ENCODE data around the gene KLF7. TPM values are rescaled to one million over a fixed set of nuclear protein-coding genes. Genes with fewer than 3 reads are reported as not detected.

The KLF7 gene
- total and polyA plus RNA-seq, 2 donors (not counting 3 experiments of a cell fraction or from before 2014, with no cell fraction given) = 32.8 to 42.9 TPM

GRCh38 chr2:207111757-207112156 is 54.0 kb downstream of the KLF7 start:
- no TSS peak for BruUV-seq (replicated peaks)
- TF ChIP-seq CTCF (IDR thresholded peaks at IDR 0.05; ENCODE audit: extremely low read depth in 1 of 2, insufficient read depth in 1 of 2, low read depth in 1 of 2, low read length in 2 of 2) (no peak), JUN (IDR thresholded peaks at IDR 0.05; ENCODE audit: borderline replicate concordance, insufficient read depth, insufficient read length, low read depth) (no peak), POLR2A (IDR thresholded peaks at IDR 0.05; ENCODE audit: low read depth, low read length) (no peak), MAX (IDR thresholded peaks at IDR 0.05; ENCODE audit: insufficient read depth, insufficient read length) (no peak), EZH2 (IDR thresholded peaks at IDR 0.05; ENCODE audit: borderline replicate concordance, low read depth, low read length, severe bottlenecking) (no peak), GATA2 (IDR thresholded peaks at IDR 0.05; ENCODE audit: insufficient read depth, insufficient read length, low read depth, low read length) (no peak), POLR2AphosphoS5 (IDR thresholded peaks at IDR 0.05; ENCODE audit: insufficient read depth, low read depth, low read length) (no peak), MYC (IDR thresholded peaks at IDR 0.05; ENCODE audit: low read depth, low read length) (no peak), FOS (IDR thresholded peaks at IDR 0.05; ENCODE audit: borderline replicate concordance, insufficient read depth, low read length) (no peak)
- Histone ChIP-seq H3K9ac (replicated peaks; ENCODE audit: extremely low read depth, insufficient read depth, low read length) (no peak overlapping the region), H3K9me3 (replicated peaks; ENCODE audit: control insufficient read depth, insufficient read depth, low read length) (no peaks in the 10 kb centered on the region), H3K36me3 (ENCODE audit: control insufficient read depth in 2 of 2, extremely low read depth in 1 of 2, insufficient read depth in 2 of 2, low read length in 2 of 2) (peaks cover under 1 to 3% of the 10 kb centered on the region in 2 experiments), H3K4me2 (ENCODE audit: insufficient read depth, low read length) (no peak overlapping the region), H3K4me1 (ENCODE audit: control insufficient read depth, extremely low read depth, insufficient read depth, low read length) (peaks cover 11% of the 10 kb centered on the region), H3K27ac (ENCODE audit: insufficient read depth, low read depth, low read length) (no peak overlapping the region), H4K20me1 (replicated peaks; ENCODE audit: control insufficient read depth, extremely low read depth, insufficient read depth, low read length) (no peaks in the 10 kb centered on the region), H3K79me2 (ENCODE audit: control insufficient read depth, insufficient read depth, low read length) (peaks cover 88% of the 10 kb centered on the region), H3K27me3 (ENCODE audit: control insufficient read depth in 2 of 2, insufficient read depth in 2 of 2, low read length in 2 of 2) (no peaks in the 10 kb centered on the region), H3K9me1 (replicated peaks; ENCODE audit: control insufficient read depth, extremely low read depth, insufficient read depth, low read length) (no peaks in the 10 kb centered on the region), H2AFZ (ENCODE audit: low read depth, low read length) (no peak overlapping the region), H3K4me3 (replicated peaks in 1 of 3; ENCODE audit: insufficient read depth in 1 of 3, low read depth in 1 of 3, low read length in 3 of 3) (no peak overlapping the region)
- dilution Hi-C loops (cut with MboI; ENCODE audit: extremely low pct_ligation_motif_present, low sequenced_read_pairs) (no loop called here), intact Hi-C loops (cut with micrococcal nuclease) (no loop called here)
- ChIA-PET CTCF (no interaction called here), POLR2A (no interaction called here)
- DNase-seq (ENCODE audit: low read depth, low spot score) = no peak
- no peak for FAIRE-seq
